Measurements from ENCODE around the gene CFAP141.

DNA sequence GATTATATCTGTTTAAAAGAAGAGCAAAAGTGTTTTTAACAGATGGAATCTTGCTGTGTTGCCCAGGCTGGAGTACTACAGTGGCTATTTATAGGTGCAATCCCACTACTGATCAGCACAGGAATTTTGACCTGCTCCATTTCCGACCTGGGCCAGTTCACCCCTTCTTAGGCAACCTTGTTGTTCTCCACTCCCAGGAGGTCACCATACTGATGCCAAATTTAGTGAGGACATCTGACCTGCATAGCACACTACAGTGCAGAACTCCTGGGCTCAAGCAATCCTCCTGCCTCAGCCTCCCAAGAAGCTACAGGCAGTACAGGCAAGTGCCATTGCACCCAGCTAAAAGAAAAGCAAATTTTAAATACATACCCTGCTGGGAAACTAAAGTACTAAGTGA lies 39.9 kb downstream of the CFAP141 start:
- TF ChIP-seq KDM1A (IDR thresholded peaks at IDR 0.05; ENCODE audit: low read depth) (no peak), HMGXB4 (CRISPR knock-in tag; IDR thresholded peaks at IDR 0.05; ENCODE audit: borderline replicate concordance) (no peak), RAD21 (conservative IDR thresholded peaks at IDR 0.05 in 1 of 2, IDR thresholded peaks at IDR 0.05 in 1 of 2) (no peak)
- TF ChIP-seq, protein P1, sequence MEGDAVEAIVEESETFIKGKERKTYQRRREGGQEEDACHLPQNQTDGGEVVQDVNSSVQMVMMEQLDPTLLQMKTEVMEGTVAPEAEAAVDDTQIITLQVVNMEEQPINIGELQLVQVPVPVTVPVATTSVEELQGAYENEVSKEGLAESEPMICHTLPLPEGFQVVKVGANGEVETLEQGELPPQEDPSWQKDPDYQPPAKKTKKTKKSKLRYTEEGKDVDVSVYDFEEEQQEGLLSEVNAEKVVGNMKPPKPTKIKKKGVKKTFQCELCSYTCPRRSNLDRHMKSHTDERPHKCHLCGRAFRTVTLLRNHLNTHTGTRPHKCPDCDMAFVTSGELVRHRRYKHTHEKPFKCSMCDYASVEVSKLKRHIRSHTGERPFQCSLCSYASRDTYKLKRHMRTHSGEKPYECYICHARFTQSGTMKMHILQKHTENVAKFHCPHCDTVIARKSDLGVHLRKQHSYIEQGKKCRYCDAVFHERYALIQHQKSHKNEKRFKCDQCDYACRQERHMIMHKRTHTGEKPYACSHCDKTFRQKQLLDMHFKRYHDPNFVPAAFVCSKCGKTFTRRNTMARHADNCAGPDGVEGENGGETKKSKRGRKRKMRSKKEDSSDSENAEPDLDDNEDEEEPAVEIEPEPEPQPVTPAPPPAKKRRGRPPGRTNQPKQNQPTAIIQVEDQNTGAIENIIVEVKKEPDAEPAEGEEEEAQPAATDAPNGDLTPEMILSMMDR (IDR thresholded peaks at IDR 0.05), result no peak

All from A549 (cell line).